ENCODE measurements around the gene SLC25A3.
"Not testable (repeated sequence)": the region's sequence is repeated elsewhere in the genome, so short reads cannot be mapped to it uniquely, and the experiment has no call there.

The SLC25A3 gene

GRCh38 chr12:98561846-98562245 is 31.6 kb upstream of the SLC25A3 start:
- FAIRE-seq (no peak), DNase-seq (ENCODE audit: insufficient read length, low spot score) (no peak)
- TF ChIP-seq CTCF (IDR thresholded peaks at IDR 0.05; ENCODE audit: insufficient read depth, missing control alignments): no peak

GRCh38 chr12:98572010-98572409 is 21.5 kb upstream of the SLC25A3 start:
- DNase-seq (ENCODE audit: insufficient read length, low spot score) (no peak), FAIRE-seq (no peak)
- TF ChIP-seq CTCF (IDR thresholded peaks at IDR 0.05; ENCODE audit: insufficient read depth, missing control alignments): no peak

GRCh38 chr12:98574110-98574509 is 19.4 kb upstream of the SLC25A3 start:
- DNase-seq (ENCODE audit: insufficient read length, low spot score): no peak
- FAIRE-seq: no peak

GRCh38 chr12:98575013-98575412 is 18.5 kb upstream of the SLC25A3 start:
- DNase-seq (ENCODE audit: insufficient read length, low spot score): no peak
- no peak for TF ChIP-seq CTCF (IDR thresholded peaks at IDR 0.05; ENCODE audit: insufficient read depth, missing control alignments)
- no peak for FAIRE-seq

More at GRCh38 chr12:98574110-98574509, 19.4 kb upstream of the SLC25A3 start:
- no peak for TF ChIP-seq CTCF (IDR thresholded peaks at IDR 0.05; ENCODE audit: insufficient read depth, missing control alignments)

DNA sequence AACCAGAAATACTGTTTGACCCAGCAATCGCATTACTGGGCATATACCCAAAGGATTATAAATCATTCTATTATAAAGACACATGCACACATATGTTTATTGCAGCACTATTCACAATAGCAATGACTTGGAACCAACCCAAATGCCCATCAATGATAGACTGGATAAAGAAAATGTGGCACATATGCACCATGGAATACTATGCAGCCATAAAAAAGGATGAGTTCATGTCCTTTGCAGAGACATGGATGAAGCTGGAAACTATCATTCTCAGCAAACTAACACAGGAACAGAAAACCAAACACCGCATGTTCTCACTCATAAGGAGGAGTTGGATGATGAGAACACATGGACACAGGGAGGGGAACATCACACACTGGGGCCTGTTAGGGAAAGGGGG is 16.7 kb upstream of the SLC25A3 start:
- DNase-seq (ENCODE audit: insufficient read length, low spot score); FAIRE-seq: not testable (repeated sequence)

DNA sequence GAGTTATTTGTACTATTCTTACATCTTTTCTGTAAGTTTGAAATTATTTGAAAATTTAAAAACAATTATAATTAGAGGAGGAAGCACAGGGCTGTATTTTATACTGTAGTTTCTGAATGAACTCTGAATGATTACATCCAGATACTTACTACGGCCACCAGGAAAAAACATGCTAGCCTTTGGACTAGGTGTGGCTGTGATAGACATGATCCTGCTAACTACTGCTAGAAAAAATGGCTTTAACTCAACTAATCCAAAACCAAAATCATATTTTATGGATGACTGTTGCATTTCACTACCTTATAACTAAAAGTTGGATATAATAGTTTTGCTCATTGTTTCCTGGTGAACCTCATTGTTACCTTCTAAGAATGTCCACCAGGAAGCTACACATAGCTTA is 15.1 kb upstream of the SLC25A3 start:
- FAIRE-seq: no peak

DNA sequence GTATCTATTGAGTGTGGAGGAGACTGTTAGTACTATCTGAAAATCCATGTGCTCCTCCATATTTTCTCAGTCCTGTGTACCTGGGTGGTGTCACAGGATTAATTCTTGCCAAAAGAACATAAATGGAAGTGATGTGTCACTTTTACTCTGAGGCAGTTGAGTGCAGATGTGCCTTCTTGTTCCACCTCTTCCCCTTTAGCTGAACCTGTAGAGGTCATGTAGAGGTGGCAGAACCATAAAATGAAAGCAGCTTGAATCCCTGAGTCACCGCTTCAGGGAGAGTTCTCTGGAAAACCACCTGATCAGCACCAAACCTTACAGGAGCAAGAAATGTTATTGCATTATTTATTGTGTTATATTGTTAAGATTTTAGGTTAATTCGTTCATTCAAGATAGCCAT is 14.7 kb upstream of the SLC25A3 start:
- no peak for TF ChIP-seq CTCF (IDR thresholded peaks at IDR 0.05; ENCODE audit: insufficient read depth, missing control alignments)
- FAIRE-seq (no peak), DNase-seq (ENCODE audit: insufficient read length, low spot score) (no peak)

More for the DNA sequence above, 15.1 kb upstream of the SLC25A3 start:
- DNase-seq (ENCODE audit: insufficient read length, low spot score): no peak
- no peak for TF ChIP-seq CTCF (IDR thresholded peaks at IDR 0.05; ENCODE audit: insufficient read depth, missing control alignments)

DNA sequence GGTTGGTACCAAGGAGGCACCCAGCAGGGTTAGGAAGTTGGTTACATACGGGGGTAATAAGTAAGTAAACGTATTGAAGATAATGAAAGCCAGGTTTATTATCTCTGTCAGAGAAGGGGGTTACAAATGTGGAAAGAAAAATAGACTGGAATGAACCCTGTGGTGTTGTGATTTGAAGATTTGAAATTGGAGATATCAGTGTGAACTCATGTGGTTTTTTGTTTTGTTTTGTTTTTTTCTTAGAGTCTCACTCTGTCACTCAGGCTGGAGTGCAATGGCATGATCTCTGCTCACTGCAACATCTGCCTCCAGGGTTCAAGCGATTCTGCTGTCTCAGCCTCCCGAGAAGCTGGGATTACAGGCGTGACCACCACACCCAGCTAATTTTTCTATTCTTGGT is 14.1 kb upstream of the SLC25A3 start:
- DNase-seq (ENCODE audit: insufficient read length, low spot score): no peak
- no peak for TF ChIP-seq CTCF (IDR thresholded peaks at IDR 0.05; ENCODE audit: insufficient read depth, missing control alignments)
- no peak for FAIRE-seq
